Kidney (tissue), 14 donors: ENCODE measurements around the gene CHL1. TPM values are rescaled to one million over a fixed set of nuclear protein-coding genes. Genes with fewer than 3 reads are reported as not detected.

ENCODE experiments used
- DNase-seq, 5 donors: peaks; one replicate each; pipeline ENCODE4 v3.0.0-alpha.2; 2013 to 2020
- FAIRE-seq: peaks from 2 replicates; lab custom pipeline; 2012; peaks lifted over from hg19 to GRCh38; lab: Jason Lieb, UNC
- H3K27ac ChIP-seq, 2 donors: one replicate each; pipeline ENCODE4 v1.7.0; 2013; ENCODE audit warnings: low read depth in 2 of 2, low read length in 2 of 2, inconsistent platforms in 1 of 2
- H3K27me3 ChIP-seq: one replicate; pipeline ENCODE4 v1.7.1; 2013; ENCODE audit warnings: low read length, inconsistent platforms; ENCODE audit not compliant: control insufficient read depth, insufficient read depth
- H3K36me3 ChIP-seq, 3 donors: one replicate each; pipeline versions ENCODE4 v1.7.0 to v1.7.1; 2013; ENCODE audit warnings: low read length in 3 of 3, control low read depth in 1 of 3, inconsistent platforms in 1 of 3; ENCODE audit not compliant: insufficient read depth in 3 of 3, control insufficient read depth in 2 of 3
- H3K4me1 ChIP-seq, 3 donors: one replicate each; pipeline versions ENCODE4 v1.7.0 to v1.7.1; 2013; ENCODE audit warnings: low read length in 3 of 3, inconsistent platforms in 1 of 3, low read depth in 1 of 3; ENCODE audit not compliant: control insufficient read depth in 2 of 3, insufficient read depth in 2 of 3
- H3K4me3 ChIP-seq, 3 donors: one replicate each; pipeline versions ENCODE4 v1.7.0 to v1.8.1; 2013; ENCODE audit warnings: low read length in 3 of 3, control low read depth in 1 of 3, inconsistent platforms in 1 of 3
- H3K9ac ChIP-seq, 3 donors: one replicate each; pipeline versions ENCODE4 v1.7.0 to v1.7.1; 2013; ENCODE audit warnings: low read length in 3 of 3, control low read depth in 1 of 3, inconsistent platforms in 1 of 3
- H3K9me3 ChIP-seq, 3 donors: one replicate each; pipeline versions ENCODE4 v1.7.0 to v1.7.1; 2013; ENCODE audit warnings: low read length in 3 of 3, control low read depth in 1 of 3, inconsistent platforms in 1 of 3; ENCODE audit not compliant: control insufficient read depth in 2 of 3, insufficient read depth in 1 of 3
- intact Hi-C: fragments of 100-400 bp; cut with DNase I; formaldehyde crosslinking; loops from one replicate; pipeline ENCODE4 v1.11.1; 2022
- polyA plus RNA-seq: library from polyadenylated mRNA; stranded (reverse); fragments of 350-450 nt; fragmentation: Illumina TruSeq; extraction: RNeasy Lipid Tissue Mini Kit (QIAGEN cat#74804); gene quantifications from one replicate; pipeline ENCODE4 v1.2.3, GENCODE V29; 2014; ENCODE audit warnings: low read depth, low replicate concordance; ENCODE audit not compliant: insufficient read depth
- total RNA-seq: library from RNA; stranded (reverse); fragmentation: NEBNext Ultra II Directional; extraction: Animal tissue kit (Norgen Biotek cat#: 25700); gene quantifications from one replicate; pipeline ENCODE4 v1.2.1, GENCODE V29; 2021
- TF ChIP-seq, protein P1 (sequence below): IDR thresholded peaks from 3 replicates; pipeline ENCODE4 v1.5.1; 2012; ENCODE audit warnings: mild to moderate bottlenecking, moderate library complexity, borderline replicate concordance; ENCODE audit not compliant: insufficient read depth; ENCODE audit errors: extremely low read depth
- donor health status: control.
- donor health status: control.
- donor health status: control.
- donor health status: control.
- donor health status: control.
- donor health status: DM: yes; HTN: yes; CAD: no.
- donor health status: Normal renal cell carcinoma (clear cell type).

CHL1 gene
- total and polyA plus RNA-seq, 2 donors from 2014 or later = 10.6 to 109 TPM

DNA sequence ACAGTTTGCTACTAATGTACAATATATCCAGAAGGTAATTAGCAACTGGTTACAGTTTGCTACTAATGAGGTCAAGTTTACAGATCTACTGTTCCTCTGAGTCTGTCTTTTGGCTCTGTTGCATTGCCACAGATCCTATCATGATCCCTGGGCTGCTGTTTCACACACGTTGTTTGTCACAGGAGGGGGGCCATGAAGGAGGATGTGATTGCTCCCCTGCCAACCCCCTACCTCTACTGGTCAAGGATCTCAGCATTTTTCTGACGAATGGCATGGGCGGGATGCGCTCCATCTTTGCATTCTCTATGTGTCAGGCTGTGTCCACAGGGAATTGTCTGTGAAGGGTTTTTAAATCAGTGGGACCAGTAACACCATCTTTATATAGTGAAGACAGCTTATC is 91.9 kb downstream of the CHL1 start:
- Histone ChIP-seq H3K9me3 (no peaks in the 10 kb centered on the region), H3K27me3 (no peaks in the 10 kb centered on the region), H3K4me3 (no peak overlapping the region), H3K9ac (no peak overlapping the region), H3K4me1 (no peaks in the 10 kb centered on the region), H3K36me3 (no peaks in the 10 kb centered on the region), H3K27ac (no peak overlapping the region)
- intact Hi-C loops = no loop called here
- TF ChIP-seq, protein P1, sequence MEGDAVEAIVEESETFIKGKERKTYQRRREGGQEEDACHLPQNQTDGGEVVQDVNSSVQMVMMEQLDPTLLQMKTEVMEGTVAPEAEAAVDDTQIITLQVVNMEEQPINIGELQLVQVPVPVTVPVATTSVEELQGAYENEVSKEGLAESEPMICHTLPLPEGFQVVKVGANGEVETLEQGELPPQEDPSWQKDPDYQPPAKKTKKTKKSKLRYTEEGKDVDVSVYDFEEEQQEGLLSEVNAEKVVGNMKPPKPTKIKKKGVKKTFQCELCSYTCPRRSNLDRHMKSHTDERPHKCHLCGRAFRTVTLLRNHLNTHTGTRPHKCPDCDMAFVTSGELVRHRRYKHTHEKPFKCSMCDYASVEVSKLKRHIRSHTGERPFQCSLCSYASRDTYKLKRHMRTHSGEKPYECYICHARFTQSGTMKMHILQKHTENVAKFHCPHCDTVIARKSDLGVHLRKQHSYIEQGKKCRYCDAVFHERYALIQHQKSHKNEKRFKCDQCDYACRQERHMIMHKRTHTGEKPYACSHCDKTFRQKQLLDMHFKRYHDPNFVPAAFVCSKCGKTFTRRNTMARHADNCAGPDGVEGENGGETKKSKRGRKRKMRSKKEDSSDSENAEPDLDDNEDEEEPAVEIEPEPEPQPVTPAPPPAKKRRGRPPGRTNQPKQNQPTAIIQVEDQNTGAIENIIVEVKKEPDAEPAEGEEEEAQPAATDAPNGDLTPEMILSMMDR = no peak
- DNase-seq = no peak
- FAIRE-seq = no peak

DNA sequence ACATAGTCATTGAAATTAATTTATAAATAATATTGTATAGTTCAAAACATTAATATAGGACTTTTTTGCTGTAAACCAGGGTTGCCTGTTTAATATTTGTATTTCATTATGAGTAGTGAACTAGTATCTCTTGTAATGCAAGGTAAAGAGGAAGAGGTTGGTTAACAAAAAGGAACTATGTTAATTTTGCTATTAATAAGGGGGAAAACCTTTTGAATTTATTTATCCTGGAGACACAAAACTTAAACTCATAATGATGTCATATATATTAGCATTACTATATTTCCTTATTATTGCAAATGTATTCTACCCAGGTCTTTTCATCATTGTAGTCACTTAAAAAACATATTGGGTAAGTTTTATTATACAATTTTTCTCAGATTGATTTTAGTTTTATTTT is 94.5 kb downstream of the CHL1 start:
- intact Hi-C loops = no loop called here

DNA sequence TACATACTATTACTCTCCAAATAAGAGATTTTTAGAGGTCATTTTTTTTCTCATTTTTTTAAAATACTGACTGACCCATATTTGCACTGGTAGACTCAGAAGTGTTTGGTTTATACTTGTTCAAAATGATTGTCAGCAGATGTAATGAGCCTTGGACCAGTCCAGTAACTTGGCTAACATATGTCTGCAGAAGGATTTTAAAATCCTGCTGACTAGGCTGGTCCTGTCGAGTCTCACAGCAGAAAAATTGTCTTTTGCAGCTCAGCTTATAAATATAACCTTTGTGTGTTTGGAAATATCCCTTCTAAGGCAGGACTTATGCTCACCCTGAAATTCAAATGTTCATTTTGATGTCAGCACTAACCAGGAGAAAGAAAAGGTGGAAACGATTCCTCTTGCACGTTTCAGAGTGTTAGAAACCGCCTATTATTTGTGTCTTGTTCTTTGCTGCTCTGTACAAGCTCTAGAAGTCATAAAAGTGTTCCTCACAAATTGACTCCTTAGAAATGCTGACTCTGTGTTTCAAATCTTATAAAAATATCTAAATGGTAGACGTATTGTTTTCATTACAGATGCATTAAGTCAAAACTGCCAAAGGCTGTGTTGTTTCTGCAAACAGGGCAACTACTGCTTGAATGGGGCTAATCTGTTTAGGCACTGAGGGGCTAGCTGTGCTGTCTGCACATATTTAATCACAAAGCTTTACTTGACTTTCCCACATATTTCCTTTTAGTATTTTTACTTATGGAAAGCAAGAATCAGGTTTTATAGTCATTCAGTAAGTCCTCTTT is 95.3 kb downstream of the CHL1 start:
- Histone ChIP-seq H3K9ac (no peak overlapping the region), H3K27ac (no peak overlapping the region), H3K4me3 (no peak overlapping the region), H3K27me3 (no peaks in the 10 kb centered on the region), H3K9me3 (no peaks in the 10 kb centered on the region), H3K36me3 (no peaks in the 10 kb centered on the region), H3K4me1 (no peaks in the 10 kb centered on the region)
- DNase-seq (no peak), FAIRE-seq (no peak)
- TF ChIP-seq, protein P1 = no peak
- intact Hi-C loops = no loop called here

More for the DNA sequence above, 94.5 kb downstream of the CHL1 start:
- Histone ChIP-seq H3K27me3 (no peaks in the 10 kb centered on the region), H3K4me3 (no peak overlapping the region), H3K9me3 (no peaks in the 10 kb centered on the region), H3K4me1 (no peaks in the 10 kb centered on the region), H3K36me3 (no peaks in the 10 kb centered on the region), H3K27ac (no peak overlapping the region), H3K9ac (no peak overlapping the region)
- TF ChIP-seq, protein P1 = no peak
- DNase-seq (no peak), FAIRE-seq (peak; percentile 57)
